Lower lobe of right lung (tissue), 2 donors: Measurements from ENCODE around the gene APPBP2. TPM values are rescaled to one million over a fixed set of nuclear protein-coding genes. Genes with fewer than 3 reads are reported as not detected.
"Not testable (repeated sequence)": the region's sequence is repeated elsewhere in the genome, so short reads cannot be mapped to it uniquely, and the experiment has no call there.

ENCODE experiments used
- ATAC-seq, 2 donors: fragments of 200-7000 bp; cut with Tn5 transposase; one replicate each; pipeline ENCODE4 v1.9.1; 2020 to 2022; ENCODE audit warnings: mild to moderate bottlenecking in 2 of 2, moderate library complexity in 2 of 2
- DNase-seq: peaks from one replicate; pipeline ENCODE4 v3.0.0-alpha.2; 2020
- H3K27ac ChIP-seq: fragments of 200-600 bp; one replicate; pipeline ENCODE4 v1.8.0; 2022
- H3K27me3 ChIP-seq: fragments of 200-600 bp; one replicate; pipeline ENCODE4 v1.8.0; 2022; ENCODE audit warnings: low read depth
- H3K36me3 ChIP-seq: fragments of 200-600 bp; one replicate; pipeline ENCODE4 v1.8.0; 2022; ENCODE audit warnings: mild to moderate bottlenecking
- H3K4me1 ChIP-seq: fragments of 200-600 bp; one replicate; pipeline ENCODE4 v1.8.0; 2022
- H3K4me3 ChIP-seq: fragments of 200-600 bp; one replicate; pipeline ENCODE4 v1.8.0; 2022; ENCODE audit warnings: mild to moderate bottlenecking
- H3K9me3 ChIP-seq: fragments of 200-600 bp; one replicate; pipeline ENCODE4 v1.8.0; 2022
- intact Hi-C: fragments of 100-400 bp; cut with DNase I; formaldehyde crosslinking; loops from one replicate; pipeline ENCODE4 v1.11.0; 2022
- total RNA-seq: library from RNA; stranded (reverse); fragmentation: NEBNext Ultra II Directional; extraction: Animal tissue kit (Norgen Biotek cat#: 25700); gene quantifications from one replicate; pipeline ENCODE4 v1.2.1, GENCODE V29; 2021
- TF ChIP-seq, protein P1 (sequence below): fragments of 200-600 bp; IDR thresholded peaks from one replicate; pipeline ENCODE4 v1.8.0; 2022; ENCODE audit warnings: antibody characterized with exemption, mild to moderate bottlenecking
- donor health status: DM: no; HTN: yes; CAD: no; lungs with severe emphysema.

Gene APPBP2
- total RNA-seq, 1 donor from 2014 or later = 49.4 TPM

DNA sequence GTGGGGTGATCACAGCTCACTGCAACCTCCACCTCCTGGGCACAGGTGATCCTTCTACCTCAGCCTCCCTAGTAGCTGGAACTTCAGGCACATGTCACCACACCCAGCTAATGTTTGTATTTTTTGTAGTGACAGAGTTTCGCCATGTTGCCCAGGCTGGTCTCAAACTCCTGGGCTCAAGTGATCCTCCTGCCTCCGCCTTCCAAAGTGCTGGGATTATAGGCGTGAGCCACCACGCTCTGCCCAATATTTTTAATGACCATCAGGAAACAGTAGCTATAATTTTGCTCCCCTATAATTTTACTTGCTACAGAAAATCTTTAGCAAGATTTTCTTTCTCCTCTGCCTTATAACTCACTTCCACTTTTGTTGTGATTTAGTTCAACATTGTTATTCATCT lies 29.7 kb upstream of the APPBP2 start:
- intact Hi-C loops = no loop called here
- TF ChIP-seq, protein P1, sequence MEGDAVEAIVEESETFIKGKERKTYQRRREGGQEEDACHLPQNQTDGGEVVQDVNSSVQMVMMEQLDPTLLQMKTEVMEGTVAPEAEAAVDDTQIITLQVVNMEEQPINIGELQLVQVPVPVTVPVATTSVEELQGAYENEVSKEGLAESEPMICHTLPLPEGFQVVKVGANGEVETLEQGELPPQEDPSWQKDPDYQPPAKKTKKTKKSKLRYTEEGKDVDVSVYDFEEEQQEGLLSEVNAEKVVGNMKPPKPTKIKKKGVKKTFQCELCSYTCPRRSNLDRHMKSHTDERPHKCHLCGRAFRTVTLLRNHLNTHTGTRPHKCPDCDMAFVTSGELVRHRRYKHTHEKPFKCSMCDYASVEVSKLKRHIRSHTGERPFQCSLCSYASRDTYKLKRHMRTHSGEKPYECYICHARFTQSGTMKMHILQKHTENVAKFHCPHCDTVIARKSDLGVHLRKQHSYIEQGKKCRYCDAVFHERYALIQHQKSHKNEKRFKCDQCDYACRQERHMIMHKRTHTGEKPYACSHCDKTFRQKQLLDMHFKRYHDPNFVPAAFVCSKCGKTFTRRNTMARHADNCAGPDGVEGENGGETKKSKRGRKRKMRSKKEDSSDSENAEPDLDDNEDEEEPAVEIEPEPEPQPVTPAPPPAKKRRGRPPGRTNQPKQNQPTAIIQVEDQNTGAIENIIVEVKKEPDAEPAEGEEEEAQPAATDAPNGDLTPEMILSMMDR = no peak

DNA sequence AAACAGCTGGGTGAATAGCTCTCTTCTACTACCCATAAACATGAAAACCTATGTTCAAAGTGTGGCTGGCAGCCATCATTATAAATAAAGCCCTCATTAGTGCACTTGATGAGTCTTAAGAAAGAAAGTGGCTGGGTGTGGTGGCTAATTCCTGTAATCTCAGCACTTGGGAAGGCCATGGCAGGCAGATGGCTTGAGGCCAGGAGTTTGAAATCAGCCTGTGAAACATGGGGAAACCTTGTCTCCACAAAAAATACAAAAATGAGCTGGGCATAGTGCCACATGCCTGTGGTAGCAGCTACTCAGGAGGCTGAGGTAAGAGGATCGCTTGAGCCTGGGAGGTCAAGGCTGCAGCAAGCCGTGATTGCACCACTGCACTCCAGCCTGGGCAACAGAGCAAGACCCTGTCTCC lies 28.3 kb upstream of the APPBP2 start:
- ATAC-seq (peak; percentile 84 to 89), DNase-seq (peak; percentile 75)
- TF ChIP-seq, protein P1 = no peak

More for the DNA sequence above, 29.7 kb upstream of the APPBP2 start:
- Histone ChIP-seq H3K36me3 (no peaks in the 10 kb centered on the region), H3K27ac (no peak overlapping the region), H3K4me3 (no peak overlapping the region), H3K4me1 (no peaks in the 10 kb centered on the region), H3K27me3 (no peaks in the 10 kb centered on the region), H3K9me3 (peaks cover 7% of the 10 kb centered on the region)
- DNase-seq (no peak), ATAC-seq (no peak)

DNA sequence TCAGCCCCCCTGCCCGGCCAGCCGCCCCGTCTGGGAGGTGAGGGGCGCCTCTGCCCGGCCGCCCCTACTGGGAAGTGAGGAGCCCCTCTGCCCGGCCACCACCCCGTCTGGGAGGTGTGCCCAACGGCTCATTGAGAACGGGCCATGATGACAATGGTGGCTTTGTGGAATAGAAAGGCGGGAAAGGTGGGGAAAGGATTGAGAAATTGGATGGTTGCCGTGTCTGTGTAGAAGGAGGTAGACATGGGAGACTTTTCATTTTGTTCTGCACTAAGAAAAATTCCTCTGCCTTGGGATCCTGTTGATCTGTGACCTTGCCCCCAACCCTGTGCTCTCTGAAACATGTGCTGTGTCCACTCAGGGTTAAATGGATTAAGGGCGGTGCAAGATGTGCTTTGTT lies 26.2 kb upstream of the APPBP2 start:
- DNase-seq, H3K4me1 ChIP-seq, H3K27me3 ChIP-seq, ATAC-seq, H3K9me3 ChIP-seq, H3K4me3 ChIP-seq, H3K36me3 ChIP-seq, H3K27ac ChIP-seq, intact Hi-C loops: not testable (repeated sequence)

More for the DNA sequence above, 28.3 kb upstream of the APPBP2 start:
- H3K36me3 ChIP-seq = no peaks in the 10 kb centered on the region
- H3K27me3 ChIP-seq = no peaks in the 10 kb centered on the region
- peaks cover 7% of the 10 kb centered on the region for H3K9me3 ChIP-seq
- no peaks in the 10 kb centered on the region for H3K4me1 ChIP-seq
- H3K27ac ChIP-seq = no peak overlapping the region
- intact Hi-C loops = no loop called here
- no peak overlapping the region for H3K4me3 ChIP-seq

DNA sequence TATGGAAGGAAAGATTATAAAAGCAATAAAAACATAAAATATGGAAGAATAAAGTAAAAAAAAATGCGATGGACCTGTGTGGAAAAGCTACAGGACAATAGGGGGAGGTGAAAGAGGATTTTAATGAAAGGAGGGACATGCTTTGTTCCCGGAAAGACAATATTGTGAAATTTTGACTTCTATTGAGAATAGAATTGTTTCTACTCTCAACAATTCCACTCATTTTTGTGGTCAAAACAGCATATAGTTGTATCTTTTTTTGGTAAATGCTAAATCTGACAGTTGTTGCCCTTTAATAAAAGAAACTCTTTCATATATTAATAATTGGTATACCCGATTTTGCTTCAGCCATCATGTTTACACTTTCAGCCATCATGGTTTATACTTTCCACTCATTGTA lies 22.9 kb upstream of the APPBP2 start:
- DNase-seq = no peak
- Histone ChIP-seq H3K4me1 (no peaks in the 10 kb centered on the region), H3K36me3 (no peaks in the 10 kb centered on the region), H3K27me3 (no peaks in the 10 kb centered on the region), H3K9me3 (peaks cover 7% of the 10 kb centered on the region), H3K4me3 (no peak overlapping the region), H3K27ac (no peak overlapping the region)
- no peak for ATAC-seq
- intact Hi-C loops = no loop called here
- TF ChIP-seq, protein P1 = no peak

DNA sequence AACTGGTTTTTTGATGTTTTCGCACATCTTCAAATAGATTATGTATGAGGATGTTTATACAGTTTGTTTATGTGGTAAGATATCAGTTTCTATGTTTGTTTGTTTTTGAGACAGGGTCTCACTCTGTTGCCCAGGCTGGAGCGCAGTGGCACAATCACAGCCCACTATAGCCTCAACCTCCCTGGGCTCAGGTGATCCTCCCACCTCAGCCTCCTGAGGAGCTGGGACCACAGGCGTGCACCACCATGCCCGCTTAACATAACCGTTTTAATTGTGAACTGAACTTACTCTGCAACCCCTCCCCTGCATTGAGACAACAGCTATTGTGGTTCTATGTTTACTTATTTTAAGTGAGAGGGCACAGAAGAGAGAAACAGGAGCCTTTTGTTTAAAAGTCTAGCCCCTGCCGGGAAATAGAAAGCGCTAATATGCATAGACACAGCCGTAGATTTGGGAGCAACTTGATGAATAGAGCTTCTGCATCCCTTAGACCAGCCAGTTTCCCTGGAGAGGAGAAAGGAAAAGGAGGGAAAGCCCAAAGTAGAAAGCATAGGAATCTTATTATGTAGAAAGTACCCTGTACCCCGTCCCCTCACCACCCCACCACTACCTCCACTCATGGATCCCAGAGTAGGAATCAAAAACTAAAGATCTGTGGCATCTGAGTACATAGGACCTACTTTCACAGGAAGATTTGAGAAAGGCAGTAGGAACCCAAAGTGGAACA lies 19.6 kb upstream of the APPBP2 start:
- ATAC-seq (no peak), DNase-seq (no peak)
- H3K9me3 ChIP-seq = no peaks in the 10 kb centered on the region
- TF ChIP-seq, protein P1 = no peak
- intact Hi-C loops = no loop called here
- no peak overlapping the region for H3K4me3 ChIP-seq
- H3K27me3 ChIP-seq = no peaks in the 10 kb centered on the region
- no peaks in the 10 kb centered on the region for H3K4me1 ChIP-seq
- H3K27ac ChIP-seq = no peak overlapping the region
- no peaks in the 10 kb centered on the region for H3K36me3 ChIP-seq

DNA sequence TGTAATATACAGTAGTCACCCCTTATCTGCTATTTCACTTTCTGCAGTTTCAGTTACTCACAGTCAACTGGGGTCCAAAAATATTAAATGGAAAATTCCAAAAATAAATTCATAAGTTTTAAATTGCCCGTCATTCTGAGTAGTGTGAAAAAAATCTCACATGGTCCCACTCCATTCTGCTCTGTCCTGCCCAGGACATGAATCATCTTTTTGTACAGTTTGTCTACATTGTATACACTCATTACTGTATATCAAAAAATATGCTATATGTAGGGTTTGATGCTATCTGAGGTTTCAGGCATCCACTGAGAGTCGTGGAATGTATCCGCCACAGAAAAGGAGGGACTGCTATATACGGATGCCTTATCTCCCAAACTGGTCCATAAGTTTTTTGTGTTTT lies 16.0 kb upstream of the APPBP2 start:
- TF ChIP-seq, protein P1 = no peak
- Histone ChIP-seq H3K4me1 (no peaks in the 10 kb centered on the region), H3K4me3 (no peak overlapping the region), H3K27me3 (no peaks in the 10 kb centered on the region), H3K36me3 (no peaks in the 10 kb centered on the region), H3K9me3 (no peaks in the 10 kb centered on the region), H3K27ac (no peak overlapping the region)
- ATAC-seq (no peak), DNase-seq (no peak)
- intact Hi-C loops = no loop called here
